Brain microvascular endothelial cell (primary cell): Measurements from ENCODE around the gene MMP21.

Source experiments
- DNase-seq: peaks from one replicate; pipeline ENCODE4 v3.0.0-alpha.2; 2020
- H3K27ac ChIP-seq: fragments of 250-450 bp; sonication (Bioruptor Pico); 2 replicates; pipeline ENCODE4 v1.5.1; 2020; ENCODE audit warnings: mild to moderate bottlenecking, moderate library complexity
- H3K27me3 ChIP-seq: fragments of 250-450 bp; sonication (Bioruptor Pico); replicated peaks from 2 replicates; pipeline ENCODE4 v1.5.1; 2020; ENCODE audit warnings: mild to moderate bottlenecking
- H3K36me3 ChIP-seq: fragments of 250-450 bp; sonication (Bioruptor Pico); replicated peaks from 2 replicates; pipeline ENCODE4 v1.5.1; 2020; ENCODE audit warnings: mild to moderate bottlenecking
- H3K4me3 ChIP-seq: 2 replicates; pipeline ENCODE4 v1.5.1; 2011; ENCODE audit warnings: low read depth, mild to moderate bottlenecking, control low read depth, low read length, moderate library complexity
- CTCF ChIP-seq: IDR thresholded peaks from 2 replicates; pipeline ENCODE4 v1.5.1; 2011; ENCODE audit warnings: low read depth, mild to moderate bottlenecking, moderate library complexity, low read length, control low read depth, inconsistent platforms; ENCODE audit errors: missing control alignments
- in situ Hi-C: cut with HindIII; loops from 2 replicates; pipeline ENCODE4 v1.10.0; 2017; ENCODE audit warnings: low sequenced_read_pairs, low pct_ligation_motif_present

Gene MMP21

GRCh38 chr10:125779403-125780327, 4.0 kb upstream of the MMP21 start:
- Histone ChIP-seq H3K36me3 (no peaks in the 10 kb centered on the region), H3K27me3 (no peaks in the 10 kb centered on the region), H3K27ac (no peak overlapping the region), H3K4me3 (no peak overlapping the region)
- in situ Hi-C loops = no loop called here
- no peak for TF ChIP-seq CTCF
- no peak for DNase-seq

- no peaks in the 10 kb centered on the region for H3K27me3 ChIP-seq
- H3K36me3 ChIP-seq = no peaks in the 10 kb centered on the region
- H3K4me3 ChIP-seq = no peak overlapping the region
- in situ Hi-C loops = no loop called here
- no peak for TF ChIP-seq CTCF
- no peak overlapping the region for H3K27ac ChIP-seq
- no peak for DNase-seq
Measured at GRCh38 chr10:125778556-125778955, 2.9 kb upstream of the MMP21 start.

- H3K27ac ChIP-seq = no peak overlapping the region
- no peak overlapping the region for H3K4me3 ChIP-seq
- H3K36me3 ChIP-seq = no peaks in the 10 kb centered on the region
- no peak for TF ChIP-seq CTCF
- H3K27me3 ChIP-seq = no peaks in the 10 kb centered on the region
- no peak for DNase-seq
- in situ Hi-C loops = no loop called here
Measured at GRCh38 chr10:125777806-125778205, 2.2 kb upstream of the MMP21 start.

- no peak overlapping the region for H3K4me3 ChIP-seq
- no peaks in the 10 kb centered on the region for H3K27me3 ChIP-seq
- in situ Hi-C loops = no loop called here
- no peak overlapping the region for H3K27ac ChIP-seq
- TF ChIP-seq CTCF = no peak
- H3K36me3 ChIP-seq = no peaks in the 10 kb centered on the region
- no peak for DNase-seq
Measured at GRCh38 chr10:125774581-125775191, 935 bp downstream of the MMP21 start.

GRCh38 chr10:125773687-125774543, 1.7 kb downstream of the MMP21 start:
- in situ Hi-C loops = no loop called here
- Histone ChIP-seq H3K27ac (no peak overlapping the region), H3K27me3 (no peaks in the 10 kb centered on the region), H3K36me3 (no peaks in the 10 kb centered on the region), H3K4me3 (no peak overlapping the region)
- no peak for DNase-seq
- TF ChIP-seq CTCF = no peak
